GM12891 (cell line): ENCODE measurements around the gene AP4M1.

Experiments used
- POLR2A ChIP-seq: IDR thresholded peaks from 2 replicates; pipeline ENCODE4 v1.6.1; 2011; ENCODE audit warnings: low read depth, low read length, control low read depth
- POLR2AphosphoS5 ChIP-seq: IDR thresholded peaks from 2 replicates; pipeline ENCODE4 v1.6.1; 2011; ENCODE audit warnings: low read depth, low read length, control low read depth
- POU2F2 ChIP-seq: IDR thresholded peaks from 2 replicates; pipeline ENCODE4 v1.6.1; 2011; ENCODE audit warnings: low read depth, mild to moderate bottlenecking, control low read depth, low read length, moderate library complexity
- TAF1 ChIP-seq: IDR thresholded peaks from 2 replicates; pipeline ENCODE4 v1.6.1; 2011; ENCODE audit warnings: low read depth, low read length, control low read depth

DNA sequence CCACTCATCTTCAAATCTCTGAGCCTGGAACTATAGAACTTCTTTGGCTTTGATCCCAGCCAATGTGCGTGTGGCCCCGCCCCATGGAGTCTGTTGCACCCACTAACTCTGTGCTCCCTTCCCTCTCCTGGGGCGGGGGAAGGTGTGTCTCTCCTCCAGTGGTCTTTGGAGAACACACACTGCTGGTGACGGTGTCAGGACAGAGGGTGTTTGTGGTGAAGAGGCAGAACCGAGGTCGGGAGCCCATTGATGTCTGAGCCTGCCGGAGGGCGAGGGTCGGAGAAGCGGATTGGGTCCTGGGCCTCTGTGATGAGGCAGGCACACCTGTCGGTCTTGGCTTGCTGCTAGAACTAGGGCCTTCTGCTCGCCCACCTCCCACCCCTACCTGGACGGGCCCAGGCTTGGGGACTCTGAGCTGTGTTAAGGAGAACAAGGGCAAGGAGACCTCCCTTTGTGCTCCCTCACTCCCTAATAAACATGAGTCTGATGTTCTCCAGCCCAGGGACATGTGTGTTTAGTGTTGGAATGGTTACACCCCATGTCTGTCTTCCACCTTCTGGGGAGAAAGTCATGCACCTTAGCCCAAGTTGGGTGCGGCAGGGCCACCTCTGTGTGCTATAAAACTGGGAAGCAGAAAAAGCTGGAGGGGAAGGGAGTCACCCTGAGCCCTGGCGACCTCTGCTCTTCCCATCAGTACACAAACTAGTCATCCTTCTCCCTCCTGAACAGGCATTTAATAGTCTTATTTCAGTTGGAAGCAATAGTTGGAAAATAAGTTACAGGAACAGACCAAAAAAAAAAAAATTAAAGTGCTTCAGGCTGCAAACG, 52.5 kb downstream of the AP4M1 start:
- no peak for TF ChIP-seq POLR2A
- no peak for TF ChIP-seq POLR2AphosphoS5
- TF ChIP-seq TAF1, result no peak
- TF ChIP-seq POU2F2, result no peak
